ENCODE measurements around the gene PRKACB.

The PRKACB gene

DNA sequence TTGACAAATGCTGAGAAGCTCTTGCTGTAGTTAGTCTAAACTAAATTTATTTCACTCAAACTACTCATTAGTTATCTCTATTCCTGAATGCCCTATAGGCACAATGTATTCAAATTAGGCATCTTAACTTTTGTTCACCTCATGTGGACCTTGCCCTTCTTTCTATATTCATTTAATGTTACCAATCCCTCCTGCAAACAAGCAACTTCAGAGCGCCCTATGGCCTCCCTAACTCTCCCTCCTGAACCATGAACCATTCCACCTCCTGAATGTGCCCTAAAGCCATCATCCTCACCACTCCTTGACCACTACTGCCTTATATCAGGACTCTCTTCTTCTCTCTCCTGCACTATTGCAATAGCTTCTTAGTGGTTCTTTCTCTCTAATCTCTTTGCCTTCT, 122.7 kb downstream of the PRKACB start:
- no peak overlapping the region for H3K4me3 ChIP-seq (ENCODE audit: low read depth, low read length)
- TF ChIP-seq, protein P1, sequence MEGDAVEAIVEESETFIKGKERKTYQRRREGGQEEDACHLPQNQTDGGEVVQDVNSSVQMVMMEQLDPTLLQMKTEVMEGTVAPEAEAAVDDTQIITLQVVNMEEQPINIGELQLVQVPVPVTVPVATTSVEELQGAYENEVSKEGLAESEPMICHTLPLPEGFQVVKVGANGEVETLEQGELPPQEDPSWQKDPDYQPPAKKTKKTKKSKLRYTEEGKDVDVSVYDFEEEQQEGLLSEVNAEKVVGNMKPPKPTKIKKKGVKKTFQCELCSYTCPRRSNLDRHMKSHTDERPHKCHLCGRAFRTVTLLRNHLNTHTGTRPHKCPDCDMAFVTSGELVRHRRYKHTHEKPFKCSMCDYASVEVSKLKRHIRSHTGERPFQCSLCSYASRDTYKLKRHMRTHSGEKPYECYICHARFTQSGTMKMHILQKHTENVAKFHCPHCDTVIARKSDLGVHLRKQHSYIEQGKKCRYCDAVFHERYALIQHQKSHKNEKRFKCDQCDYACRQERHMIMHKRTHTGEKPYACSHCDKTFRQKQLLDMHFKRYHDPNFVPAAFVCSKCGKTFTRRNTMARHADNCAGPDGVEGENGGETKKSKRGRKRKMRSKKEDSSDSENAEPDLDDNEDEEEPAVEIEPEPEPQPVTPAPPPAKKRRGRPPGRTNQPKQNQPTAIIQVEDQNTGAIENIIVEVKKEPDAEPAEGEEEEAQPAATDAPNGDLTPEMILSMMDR (IDR thresholded peaks at IDR 0.05; ENCODE audit: low read depth, low read length) = no peak
- in situ Hi-C loops (cut with HindIII; ENCODE audit: low sequenced_read_pairs) = no loop called here
- no peak for DNase-seq (ENCODE audit: low read depth, low spot score)

DNA sequence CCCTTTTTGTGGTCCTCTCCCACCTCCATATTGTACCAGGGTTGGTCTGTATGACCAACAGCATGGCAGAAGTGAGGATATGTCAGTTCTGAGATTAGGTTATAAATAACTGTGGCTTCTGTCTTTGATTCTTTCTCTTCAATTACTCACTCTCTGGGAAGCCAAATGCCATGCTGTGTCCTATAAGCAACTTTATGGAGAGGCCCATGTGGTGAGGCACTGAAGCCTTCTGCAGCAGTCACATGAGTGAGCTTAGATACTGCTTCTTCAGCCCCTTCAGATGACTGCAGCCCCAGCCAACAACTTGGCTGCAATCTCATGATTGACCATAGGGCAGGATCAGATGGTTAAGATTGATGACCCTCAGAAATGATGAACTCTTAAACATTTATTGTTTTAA, 123.4 kb downstream of the PRKACB start:
- TF ChIP-seq, protein P1 (IDR thresholded peaks at IDR 0.05; ENCODE audit: low read depth, low read length) = no peak
- in situ Hi-C loops (cut with HindIII; ENCODE audit: low sequenced_read_pairs) = no loop called here
- no peak for DNase-seq (ENCODE audit: low read depth, low spot score)
- H3K4me3 ChIP-seq (ENCODE audit: low read depth, low read length) = no peak overlapping the region

DNA sequence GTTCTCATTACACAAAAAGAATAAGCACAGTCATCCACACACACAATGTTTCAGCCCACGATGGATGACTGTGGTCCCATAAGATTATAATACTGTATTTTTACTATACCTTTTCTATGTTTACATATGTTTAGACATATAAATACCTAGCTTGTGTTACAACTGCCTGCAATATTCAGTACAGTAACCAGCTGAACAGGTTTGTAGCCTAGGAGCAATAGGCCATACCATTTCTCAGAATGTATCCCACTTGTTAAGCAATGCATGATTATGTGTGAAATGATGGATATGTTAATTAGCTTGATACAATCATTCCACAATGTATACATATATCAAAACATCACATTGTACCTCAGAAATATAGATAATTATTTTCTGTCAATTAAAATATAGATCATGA, 124.3 kb downstream of the PRKACB start:
- in situ Hi-C loops (cut with HindIII; ENCODE audit: low sequenced_read_pairs) = no loop called here
- DNase-seq (ENCODE audit: low read depth, low spot score) = no peak

DNA sequence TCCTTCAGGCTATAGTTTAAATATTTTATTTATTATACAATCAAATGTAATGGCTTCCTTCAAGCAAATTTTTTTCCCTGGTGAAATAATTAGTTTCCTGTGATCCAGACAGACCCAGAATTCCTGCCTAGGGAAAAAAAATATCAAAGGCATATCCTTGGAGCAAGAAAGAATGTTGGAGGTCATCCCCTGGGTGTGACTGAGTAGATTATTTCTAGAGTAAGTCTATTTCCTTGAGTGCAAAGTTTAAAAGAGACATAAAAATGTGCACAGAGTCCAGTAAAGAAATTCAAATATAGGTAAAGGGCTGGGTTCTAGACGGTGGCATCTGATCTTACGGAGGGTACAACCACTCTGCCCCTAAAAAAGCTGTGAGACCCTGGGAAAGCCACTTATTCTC, 125.2 kb downstream of the PRKACB start:
- H3K4me3 ChIP-seq (ENCODE audit: low read depth, low read length) = no peak overlapping the region
- in situ Hi-C loops (cut with HindIII; ENCODE audit: low sequenced_read_pairs) = no loop called here
- DNase-seq (ENCODE audit: low read depth, low spot score) = no peak
- TF ChIP-seq, protein P1 (IDR thresholded peaks at IDR 0.05; ENCODE audit: low read depth, low read length) = no peak

More for the DNA sequence above, 124.3 kb downstream of the PRKACB start:
- H3K4me3 ChIP-seq (ENCODE audit: low read depth, low read length) = no peak overlapping the region
- TF ChIP-seq, protein P1 (IDR thresholded peaks at IDR 0.05; ENCODE audit: low read depth, low read length) = no peak

- DNase-seq (ENCODE audit: low read depth, low spot score) = peak; percentile 59
- TF ChIP-seq, protein P1 (IDR thresholded peaks at IDR 0.05; ENCODE audit: low read depth, low read length) = no peak
- in situ Hi-C loops (cut with HindIII; ENCODE audit: low sequenced_read_pairs) = no loop called here
- H3K4me3 ChIP-seq (ENCODE audit: low read depth, low read length) = no peak overlapping the region
Measured at GRCh38 chr1:84271441-84272151, 127.5 kb downstream of the PRKACB start.

DNA sequence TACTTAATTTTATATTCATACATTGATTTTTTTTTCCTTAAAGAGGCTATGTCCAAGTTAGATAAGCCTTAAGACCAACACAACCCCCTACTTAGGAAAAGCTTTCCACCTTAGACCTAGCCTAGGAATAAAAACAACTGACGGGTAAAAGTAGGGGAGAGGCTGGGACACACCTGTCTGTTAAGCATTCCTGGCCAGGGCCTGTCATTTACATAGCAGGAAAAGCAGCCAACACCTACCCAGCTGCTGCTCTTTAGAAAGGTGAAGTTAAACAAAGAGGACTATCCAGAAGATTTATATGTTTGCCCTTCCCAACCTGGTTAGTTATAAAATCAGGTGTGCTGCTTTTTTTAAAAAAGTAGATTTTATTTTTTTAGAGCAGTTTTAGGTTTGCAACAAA, 128.3 kb downstream of the PRKACB start:
- in situ Hi-C loops (cut with HindIII; ENCODE audit: low sequenced_read_pairs) = no loop called here
- no peak overlapping the region for H3K4me3 ChIP-seq (ENCODE audit: low read depth, low read length)
- TF ChIP-seq, protein P1 (IDR thresholded peaks at IDR 0.05; ENCODE audit: low read depth, low read length) = no peak
- DNase-seq (ENCODE audit: low read depth, low spot score) = no peak
